ENCODE data around the gene KRTAP1-3. TPM values are rescaled to one million over a fixed set of nuclear protein-coding genes. Genes with fewer than 3 reads are reported as not detected.

KRTAP1-3 gene
- total RNA-seq, 1 experiment from 2014 or later = not detected

DNA sequence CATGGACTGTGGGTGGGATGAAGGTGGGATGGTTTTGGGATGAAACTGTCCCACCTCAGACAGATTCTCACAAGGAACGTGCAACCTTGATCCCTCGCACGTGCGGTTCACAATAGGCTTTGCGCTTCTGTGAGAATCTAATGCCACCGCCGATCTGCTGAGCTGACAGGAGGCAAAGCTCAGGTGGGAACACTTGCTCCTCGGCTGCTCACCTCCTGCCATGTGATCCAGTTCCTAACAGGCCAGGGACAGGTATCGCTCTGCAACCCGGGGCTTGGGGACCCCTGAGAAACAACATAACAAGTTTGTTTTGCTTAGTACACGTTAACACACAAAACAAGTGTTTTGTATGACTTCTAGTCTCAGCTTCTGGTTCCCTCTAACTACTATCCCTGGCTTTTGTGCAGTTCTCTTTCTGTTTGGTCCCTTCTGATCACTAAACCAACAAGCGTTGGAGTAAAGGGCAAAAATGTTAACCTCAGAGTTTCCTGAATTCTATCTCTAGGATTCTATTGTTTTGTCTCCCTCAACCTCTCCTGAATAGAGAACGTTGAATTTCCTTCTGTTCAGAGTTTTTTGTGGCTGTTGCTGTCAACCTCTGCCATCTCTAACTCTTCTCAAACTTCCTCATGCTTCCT, 18.0 kb downstream of the KRTAP1-3 start:
- H3K9me2 ChIP-seq (ENCODE audit: insufficient read depth) = no peaks in the 10 kb centered on the region
- H3K4me1 ChIP-seq (replicated peaks; ENCODE audit: insufficient read depth) = peaks cover 65% of the 10 kb centered on the region
- H3K4me2 ChIP-seq = no peak overlapping the region
- H3F3A ChIP-seq (ENCODE audit: insufficient read depth, low read depth) = peaks cover 40% of the 10 kb centered on the region
- H3K36me3 ChIP-seq (ENCODE audit: low read depth) = no peaks in the 10 kb centered on the region
- intact Hi-C loops (cut with micrococcal nuclease; ENCODE audit: unreplicated experiment) = no loop called here
- no peak overlapping the region for H3K4me3 ChIP-seq
- no peaks in the 10 kb centered on the region for H4K20me1 ChIP-seq (ENCODE audit: insufficient read depth)
- no peak for DNase-seq
- CTCF ChIA-PET = no interaction called here
- TF ChIP-seq, protein P1, sequence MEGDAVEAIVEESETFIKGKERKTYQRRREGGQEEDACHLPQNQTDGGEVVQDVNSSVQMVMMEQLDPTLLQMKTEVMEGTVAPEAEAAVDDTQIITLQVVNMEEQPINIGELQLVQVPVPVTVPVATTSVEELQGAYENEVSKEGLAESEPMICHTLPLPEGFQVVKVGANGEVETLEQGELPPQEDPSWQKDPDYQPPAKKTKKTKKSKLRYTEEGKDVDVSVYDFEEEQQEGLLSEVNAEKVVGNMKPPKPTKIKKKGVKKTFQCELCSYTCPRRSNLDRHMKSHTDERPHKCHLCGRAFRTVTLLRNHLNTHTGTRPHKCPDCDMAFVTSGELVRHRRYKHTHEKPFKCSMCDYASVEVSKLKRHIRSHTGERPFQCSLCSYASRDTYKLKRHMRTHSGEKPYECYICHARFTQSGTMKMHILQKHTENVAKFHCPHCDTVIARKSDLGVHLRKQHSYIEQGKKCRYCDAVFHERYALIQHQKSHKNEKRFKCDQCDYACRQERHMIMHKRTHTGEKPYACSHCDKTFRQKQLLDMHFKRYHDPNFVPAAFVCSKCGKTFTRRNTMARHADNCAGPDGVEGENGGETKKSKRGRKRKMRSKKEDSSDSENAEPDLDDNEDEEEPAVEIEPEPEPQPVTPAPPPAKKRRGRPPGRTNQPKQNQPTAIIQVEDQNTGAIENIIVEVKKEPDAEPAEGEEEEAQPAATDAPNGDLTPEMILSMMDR (conservative IDR thresholded peaks at IDR 0.05) = no peak
- TF ChIP-seq EZH2 (IDR thresholded peaks at IDR 0.05; ENCODE audit: low read depth) = no peak
- H3K27me3 ChIP-seq (ENCODE audit: insufficient read depth, low read depth) = no peaks in the 10 kb centered on the region
- no TSS peak for BruUV-seq (replicated peaks)
- no peak overlapping the region for H2AFZ ChIP-seq
- no peak overlapping the region for H3K27ac ChIP-seq
- no peaks in the 10 kb centered on the region for H3K79me2 ChIP-seq (ENCODE audit: low read depth)
- POLR2A ChIA-PET (ENCODE audit: unreplicated experiment) = no interaction called here
- H3K9me3 ChIP-seq (ENCODE audit: insufficient read depth, low read depth) = peaks cover 7% of the 10 kb centered on the region; the same call in 1 of the 2 replicates

DNA sequence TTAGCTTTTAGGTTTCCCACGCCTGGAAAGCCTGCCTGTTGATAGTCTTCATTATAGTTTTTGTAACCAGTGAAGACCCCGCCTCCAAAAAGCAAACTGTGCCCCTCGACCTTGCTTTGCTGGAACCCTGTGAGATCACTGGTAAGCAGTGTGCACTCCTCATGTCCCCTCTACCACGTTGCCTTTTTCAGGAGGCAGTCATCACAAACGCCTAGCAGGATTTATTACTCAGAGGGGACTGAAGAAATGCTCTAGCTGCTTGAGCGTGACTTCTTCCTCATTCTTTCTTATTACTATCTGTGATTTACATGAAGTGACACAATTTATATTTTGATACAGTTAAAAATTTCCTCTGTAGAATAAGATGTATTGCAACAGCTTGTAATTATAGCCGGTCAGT, 19.2 kb downstream of the KRTAP1-3 start:
- POLR2A ChIA-PET (ENCODE audit: unreplicated experiment) = no interaction called here
- no TSS peak for BruUV-seq (replicated peaks)

DNA sequence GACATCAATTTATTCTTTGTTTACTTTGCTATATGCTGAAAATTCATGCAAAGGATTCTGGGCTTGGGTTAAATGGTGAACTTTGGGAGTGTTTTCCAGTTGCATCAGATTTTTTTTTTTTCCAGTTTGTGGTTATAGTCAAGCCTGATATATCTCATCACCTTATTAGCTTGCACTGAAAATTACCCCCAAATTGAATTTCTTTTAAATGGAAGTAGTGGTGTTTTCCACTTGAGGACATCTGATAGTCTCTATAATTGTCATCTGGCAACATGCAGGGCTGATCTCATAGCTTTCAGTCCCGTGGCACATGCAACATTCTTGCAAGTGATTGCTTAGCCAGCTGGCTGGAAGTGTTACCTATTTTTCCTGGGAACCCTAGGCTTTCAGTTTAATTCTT, 21.1 kb downstream of the KRTAP1-3 start:
- H2AFZ ChIP-seq = no peak overlapping the region
- no peaks in the 10 kb centered on the region for H3K27me3 ChIP-seq (ENCODE audit: insufficient read depth, low read depth)
- no peaks in the 10 kb centered on the region for H3K9me3 ChIP-seq (ENCODE audit: insufficient read depth, low read depth)
- H3K4me3 ChIP-seq = no peak overlapping the region
- no peaks in the 10 kb centered on the region for H3K36me3 ChIP-seq (ENCODE audit: low read depth)
- H3K9me2 ChIP-seq (ENCODE audit: insufficient read depth) = no peaks in the 10 kb centered on the region
- no TSS peak for BruUV-seq (replicated peaks)
- peak overlapping the region; percentile 7; the same call in 1 of the 2 replicates for H3K4me2 ChIP-seq
- no peaks in the 10 kb centered on the region for H3K79me2 ChIP-seq (ENCODE audit: low read depth)
- DNase-seq = no peak
- H3K4me1 ChIP-seq (replicated peaks; ENCODE audit: insufficient read depth) = peaks cover 71% of the 10 kb centered on the region
- H4K20me1 ChIP-seq (ENCODE audit: insufficient read depth) = no peaks in the 10 kb centered on the region
- intact Hi-C loops (cut with micrococcal nuclease; ENCODE audit: unreplicated experiment) = no loop called here
- ChIA-PET CTCF (no interaction called here), POLR2A (ENCODE audit: unreplicated experiment) (interaction anchor here (0.7 kb wide), 1 partner anchor 10 kb away, joined by 5 read pairs; no protein-coding TSS in a partner anchor)
- peak overlapping the region; percentile 85 for H3K27ac ChIP-seq
- H3F3A ChIP-seq (ENCODE audit: insufficient read depth, low read depth) = peaks cover 40% of the 10 kb centered on the region
- TF ChIP-seq, protein P1 (conservative IDR thresholded peaks at IDR 0.05) = no peak
- no peak for TF ChIP-seq EZH2 (IDR thresholded peaks at IDR 0.05; ENCODE audit: low read depth)

More for the DNA sequence above, 19.2 kb downstream of the KRTAP1-3 start:
- no peak overlapping the region for H2AFZ ChIP-seq
- no peak overlapping the region for H3K4me3 ChIP-seq
- no peaks in the 10 kb centered on the region for H3K79me2 ChIP-seq (ENCODE audit: low read depth)
- no peaks in the 10 kb centered on the region for H3K9me2 ChIP-seq (ENCODE audit: insufficient read depth)
- intact Hi-C loops (cut with micrococcal nuclease; ENCODE audit: unreplicated experiment) = no loop called here
- no peaks in the 10 kb centered on the region for H3K9me3 ChIP-seq (ENCODE audit: insufficient read depth, low read depth)
- peaks cover 28% of the 10 kb centered on the region for H3F3A ChIP-seq (ENCODE audit: insufficient read depth, low read depth)
- H3K27ac ChIP-seq = no peak overlapping the region
- TF ChIP-seq, protein P1 (conservative IDR thresholded peaks at IDR 0.05) = no peak
- no peak for TF ChIP-seq EZH2 (IDR thresholded peaks at IDR 0.05; ENCODE audit: low read depth)
- no peaks in the 10 kb centered on the region for H3K27me3 ChIP-seq (ENCODE audit: insufficient read depth, low read depth)
- H3K4me2 ChIP-seq = no peak overlapping the region
- H3K36me3 ChIP-seq (ENCODE audit: low read depth) = no peaks in the 10 kb centered on the region
- no peaks in the 10 kb centered on the region for H4K20me1 ChIP-seq (ENCODE audit: insufficient read depth)
- DNase-seq = no peak
- CTCF ChIA-PET = no interaction called here
- H3K4me1 ChIP-seq (replicated peaks; ENCODE audit: insufficient read depth) = peaks cover 59% of the 10 kb centered on the region

All from PC-9 (cell line).